ENCODE measurements around the gene ATP6AP2. TPM values are rescaled to one million over a fixed set of nuclear protein-coding genes. Genes with fewer than 3 reads are reported as not detected.

The ATP6AP2 gene
- total and polyA plus RNA-seq, 9 donors, result 63.2 to 184 (median 85.2) TPM

GRCh38 chrX:40622479-40623138 lies 41.8 kb downstream of the ATP6AP2 start:
- Histone ChIP-seq H3K36me3 (no peaks in the 10 kb centered on the region), H3K4me3 (no peak overlapping the region), H3K27ac (no peak overlapping the region), H3K27me3 (no peaks in the 10 kb centered on the region), H3K4me1 (ENCODE audit: insufficient read depth) (no peaks in the 10 kb centered on the region), H3K9me3 (no peaks in the 10 kb centered on the region)
- DNase-seq, result no peak
- intact Hi-C loops (cut with DNase I), result no loop called here
- TF ChIP-seq POLR2A (IDR thresholded peaks at IDR 0.05) (no peak), CTCF (IDR thresholded peaks at IDR 0.05) (no peak), EP300 (IDR thresholded peaks at IDR 0.05) (no peak)
- 78 to 83% (median 81%) methylated on average over 18 of the region's 18 CpGs for WGBS, 3 donors

GRCh38 chrX:40623139-40623536 lies 42.4 kb downstream of the ATP6AP2 start, which contains the start of gene MPC1L:
MPC1L (plus strand) TSS chrX:40623428; CDS start chrX:40623566, 138 bp downstream.
- H3K4me1 ChIP-seq (ENCODE audit: insufficient read depth), result no peaks in the 10 kb centered on the region
- 88 to 90% (median 88%) methylated on average over 38 of the region's 38 CpGs for WGBS, 3 donors
- TF ChIP-seq POLR2A (IDR thresholded peaks at IDR 0.05) (no peak), EP300 (IDR thresholded peaks at IDR 0.05) (no peak), CTCF (IDR thresholded peaks at IDR 0.05) (no peak)
- no peaks in the 10 kb centered on the region for H3K9me3 ChIP-seq
- no peak within 1 kb of the TSS for H3K4me3 ChIP-seq
- intact Hi-C loops (cut with DNase I), result no loop called here
- H3K36me3 ChIP-seq, result no peaks in the 10 kb centered on the region
- DNase-seq, result no peak
- no peaks in the 10 kb centered on the region for H3K27me3 ChIP-seq
- no peak within 1 kb of the TSS for H3K27ac ChIP-seq

- no peaks in the 10 kb centered on the region for H3K27me3 ChIP-seq
- H3K4me1 ChIP-seq (ENCODE audit: insufficient read depth), result no peaks in the 10 kb centered on the region
- intact Hi-C loops (cut with DNase I), result no loop called here
- no peak for DNase-seq
- H3K9me3 ChIP-seq, result no peaks in the 10 kb centered on the region
- H3K36me3 ChIP-seq, result no peaks in the 10 kb centered on the region
- TF ChIP-seq EP300 (IDR thresholded peaks at IDR 0.05), result no peak
- TF ChIP-seq POLR2A (IDR thresholded peaks at IDR 0.05), result no peak
- no peak for TF ChIP-seq CTCF (IDR thresholded peaks at IDR 0.05)
- H3K4me3 ChIP-seq, result no peak overlapping the region
- 82 to 87% (median 83%) methylated on average over 32 of the region's 32 CpGs for WGBS, 3 donors
- H3K27ac ChIP-seq, result no peak overlapping the region
Observed at GRCh38 chrX:40623665-40624064, 42.9 kb downstream of the ATP6AP2 start.

- no peaks in the 10 kb centered on the region for H3K4me1 ChIP-seq (ENCODE audit: insufficient read depth)
- 81 to 89% (median 83%) methylated on average over 4 of the region's 4 CpGs for WGBS, 3 donors
Observed at GRCh38 chrX:40625294-40625693, 44.5 kb downstream of the ATP6AP2 start.

More at GRCh38 chrX:40625294-40625693, 44.5 kb downstream of the ATP6AP2 start:
- DNase-seq, result no peak
- no peak overlapping the region for H3K4me3 ChIP-seq
- H3K36me3 ChIP-seq, result no peaks in the 10 kb centered on the region
- TF ChIP-seq EP300 (IDR thresholded peaks at IDR 0.05) (no peak), POLR2A (IDR thresholded peaks at IDR 0.05) (no peak), CTCF (IDR thresholded peaks at IDR 0.05) (no peak)
- intact Hi-C loops (cut with DNase I), result no loop called here
- H3K27ac ChIP-seq, result no peak overlapping the region
- H3K27me3 ChIP-seq, result no peaks in the 10 kb centered on the region
- no peaks in the 10 kb centered on the region for H3K9me3 ChIP-seq

Data from ovary (tissue), 9 donors.